EL (cell line): ENCODE results near the gene SLC39A12.

Experiments
- DNase-seq: peaks from one replicate; pipeline ENCODE4 v3.0.0-alpha.2; 2016

Gene SLC39A12

DNA sequence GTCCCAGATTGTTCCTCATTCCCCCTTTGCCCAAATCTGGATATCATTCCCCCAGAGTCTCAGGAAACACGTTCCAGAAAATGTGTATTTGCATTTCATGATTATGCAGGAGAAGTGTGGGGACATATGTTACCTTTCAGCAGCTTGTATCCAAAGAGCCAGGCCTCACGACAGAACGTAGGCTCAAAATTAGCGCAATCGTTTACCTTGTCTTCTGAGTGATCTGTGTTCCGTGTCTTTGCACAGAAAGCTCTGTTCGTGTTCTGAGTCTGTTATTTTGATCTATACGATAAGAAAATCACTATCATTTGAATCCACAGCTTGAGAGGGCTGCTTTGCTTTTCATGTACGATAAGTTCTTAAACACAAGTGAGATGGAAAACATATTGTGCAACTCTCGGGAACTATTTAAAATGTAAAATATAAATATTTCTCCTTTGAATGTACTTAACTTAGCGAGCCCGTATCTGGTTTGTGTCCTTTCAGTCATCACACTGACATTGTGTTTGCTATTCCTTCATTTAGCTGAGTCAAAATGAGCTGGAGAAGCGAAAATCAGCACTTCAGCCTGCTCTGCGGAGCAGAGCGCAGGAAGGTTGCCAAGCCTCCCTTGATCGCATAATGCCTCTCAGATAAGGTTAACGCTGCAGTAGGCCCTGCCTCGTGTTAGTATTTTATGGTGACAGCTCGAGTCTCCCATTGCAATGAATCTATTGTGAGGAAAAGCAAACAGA, 108.3 kb downstream of the SLC39A12 start:
- DNase-seq, result no peak

DNA sequence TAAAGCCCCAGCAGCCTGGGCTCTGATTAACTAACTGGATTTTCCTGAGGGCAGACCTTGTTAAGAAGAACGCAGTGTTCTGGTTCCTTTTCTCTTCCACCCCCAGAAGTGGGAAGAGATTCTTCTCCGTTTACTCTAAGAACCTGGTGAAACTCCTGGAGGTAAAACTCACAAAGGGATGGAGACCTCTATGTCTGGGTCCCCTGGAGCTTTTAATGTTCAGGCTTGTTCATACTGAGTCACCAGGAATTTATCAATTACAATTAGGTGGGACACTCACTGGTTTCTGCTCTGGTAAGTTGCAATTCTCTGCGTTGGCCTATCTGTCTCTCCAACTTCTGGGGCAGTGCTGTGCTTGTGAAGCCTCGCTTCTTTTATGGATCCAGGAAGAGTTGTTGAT, 115.2 kb downstream of the SLC39A12 start:
- no peak for DNase-seq

DNA sequence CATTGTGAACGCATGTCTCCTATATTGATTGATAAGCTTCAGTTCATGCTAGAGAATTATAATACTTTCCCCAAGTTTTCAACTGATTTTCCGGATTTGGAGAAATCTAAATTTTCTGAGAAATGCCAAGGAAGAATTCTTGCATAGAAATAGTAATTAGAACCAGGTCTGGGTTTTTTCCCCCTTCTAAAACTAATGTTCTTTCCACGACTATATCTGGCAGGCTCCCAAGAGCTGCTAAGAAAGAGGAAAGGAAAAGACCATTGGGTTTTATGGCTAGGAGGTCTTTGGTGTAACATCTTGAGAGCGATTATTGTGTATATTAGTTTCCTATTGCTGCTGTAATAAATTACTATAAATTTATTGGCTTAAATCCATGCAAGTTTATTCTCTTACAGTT, 116.7 kb downstream of the SLC39A12 start:
- DNase-seq, result no peak

DNA sequence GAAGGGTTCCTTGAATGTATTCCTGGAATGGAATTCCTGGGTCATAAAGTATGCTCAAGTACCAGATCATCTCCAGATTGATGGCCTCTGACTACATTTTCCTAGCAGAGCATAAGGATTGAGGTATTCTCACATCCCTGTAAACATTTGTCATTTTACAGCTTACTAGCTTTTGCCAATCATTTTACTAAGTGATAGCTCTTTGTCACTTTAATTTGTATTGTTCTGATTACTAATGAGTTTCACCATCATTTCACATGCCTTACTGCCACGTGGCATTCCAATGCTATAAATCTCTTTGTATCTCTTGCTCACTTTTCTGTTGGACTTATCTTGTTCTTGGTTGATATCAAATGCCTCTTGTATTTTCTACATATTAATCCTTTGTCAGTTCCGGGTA, 119.9 kb downstream of the SLC39A12 start:
- DNase-seq, result peak; percentile 13

DNA sequence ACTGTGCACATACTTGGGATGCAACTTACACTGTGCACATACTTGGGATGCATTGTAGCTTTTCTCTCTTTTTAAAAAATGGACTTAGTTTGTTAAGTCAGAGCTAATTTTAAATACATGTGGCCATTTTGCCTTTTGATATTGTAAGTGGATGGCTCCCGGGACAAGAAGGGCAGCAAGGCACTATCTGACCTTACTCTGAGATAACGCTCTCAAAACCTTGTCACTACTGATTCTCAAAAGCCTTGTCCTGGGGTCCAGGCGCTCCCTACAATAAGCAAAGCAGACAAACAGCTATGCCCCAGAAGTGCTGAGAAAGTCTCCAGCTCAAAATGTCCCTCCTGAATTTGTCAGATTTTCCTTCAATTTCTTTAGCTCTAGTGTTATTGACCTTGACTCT, 121.6 kb downstream of the SLC39A12 start:
- no peak for DNase-seq

DNA sequence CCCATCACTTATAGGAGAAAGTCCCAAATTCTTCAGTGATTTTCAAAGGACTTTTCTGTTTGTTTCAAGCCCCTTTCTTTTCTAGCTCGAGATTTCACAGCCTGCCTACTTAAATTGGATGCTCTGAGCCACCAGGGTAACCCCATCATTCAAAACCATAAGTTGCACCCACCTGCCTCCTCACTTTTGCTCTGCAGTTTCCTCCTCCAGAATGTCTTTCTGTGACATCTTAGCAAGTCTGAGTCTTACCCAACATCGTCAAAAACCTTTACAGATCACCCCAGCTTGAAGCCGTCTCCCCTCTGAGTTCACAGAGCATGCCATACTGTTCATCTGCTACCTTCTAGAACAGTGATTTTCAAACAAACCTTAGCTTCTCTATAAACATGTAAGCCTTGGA, 124.2 kb downstream of the SLC39A12 start:
- no peak for DNase-seq

- no peak for DNase-seq
Measured at GRCh38 chr10:18079665-18080295, 128.1 kb downstream of the SLC39A12 start.

- DNase-seq, result no peak
Measured at GRCh38 chr10:18082381-18082780, 130.7 kb downstream of the SLC39A12 start.

GRCh38 chr10:18085855-18086254, 134.1 kb downstream of the SLC39A12 start:
- no peak for DNase-seq

GRCh38 chr10:18086746-18087145, 135.0 kb downstream of the SLC39A12 start:
- DNase-seq, result no peak

- no peak for DNase-seq
Measured at GRCh38 chr10:18087355-18087754, 135.6 kb downstream of the SLC39A12 start.
